IMR-90 (cell line): ENCODE data around the gene UGT2A2. TPM values are rescaled to one million over a fixed set of nuclear protein-coding genes. Genes with fewer than 3 reads are reported as not detected.

Source experiments
- ATAC-seq: fragments of 200-7000 bp; cut with Tn5 transposase; 2 replicates; pipeline ENCODE4 v1.9.1; 2020; ENCODE audit warnings: low read depth, mild to moderate bottlenecking, moderate library complexity
- BruUV-seq: library from RNA; stranded (reverse); fragments of 400-500 nt; replicated peaks from 2 replicates; lab custom pipeline; 2021; lab: Mats Ljungman, UMichigan
- CTCF ChIA-PET: fragments of 300-600 bp; formaldehyde crosslinking; extraction: SDS; loops from one replicate; lab custom pipeline; 2021; ENCODE audit warnings: antibody characterized with exemption; lab: Yijun Ruan, JAX
- POLR2A ChIA-PET: fragments of 300-600 bp; sonication (Branson Sonifier 250); formaldehyde crosslinking; loops from one replicate; lab custom pipeline; 2022; ENCODE audit warnings: antibody characterized with exemption; ENCODE audit not compliant: unreplicated experiment; lab: Charles Lee
- DNase-seq: peaks from one replicate; pipeline ENCODE4 v3.0.0; 2013
- H2AFZ ChIP-seq: replicated peaks from 2 replicates; pipeline ENCODE3; 2013; ENCODE audit warnings: low read length, mild to moderate bottlenecking; ENCODE audit not compliant: poor library complexity
- H2AK5ac ChIP-seq: 2 replicates; pipeline ENCODE4 v1.6.1; 2013; ENCODE audit warnings: low read depth, low read length, inconsistent platforms
- H2AK9ac ChIP-seq: replicated peaks from 2 replicates; pipeline ENCODE3; 2013; ENCODE audit warnings: mild to moderate bottlenecking, low read depth, low read length, moderate library complexity; ENCODE audit not compliant: poor library complexity
- H2BK120ac ChIP-seq: 2 replicates; pipeline ENCODE4 v1.6.1; 2013; ENCODE audit warnings: low read depth, low read length, inconsistent platforms
- H2BK15ac ChIP-seq: 3 replicates; pipeline ENCODE4 v1.6.1; 2013; ENCODE audit warnings: low read depth, low read length, inconsistent platforms
- H2BK20ac ChIP-seq: 2 replicates; pipeline ENCODE4 v1.6.1; 2013; ENCODE audit warnings: low read depth, mild to moderate bottlenecking, inconsistent platforms, low read length, moderate library complexity
- H2BK5ac ChIP-seq: 2 replicates; pipeline ENCODE4 v1.6.1; 2013; ENCODE audit warnings: mild to moderate bottlenecking, low read depth, low read length, inconsistent platforms; ENCODE audit not compliant: poor library complexity, severe bottlenecking
- H3K14ac ChIP-seq: replicated peaks from 2 replicates; pipeline ENCODE4 v1.6.1; 2013; ENCODE audit warnings: low read depth, low read length, inconsistent platforms
- H3K18ac ChIP-seq: 2 replicates; pipeline ENCODE4 v1.6.1; 2013; ENCODE audit warnings: low read depth, low read length, control low read depth
- H3K23ac ChIP-seq: 2 replicates; pipeline ENCODE4 v1.6.1; 2013; ENCODE audit warnings: low read depth, low read length, inconsistent platforms
- H3K27ac ChIP-seq: 2 replicates; pipeline ENCODE4 v1.5.1; 2013; ENCODE audit warnings: mild to moderate bottlenecking, control low read depth, low read length; ENCODE audit not compliant: insufficient read depth
- H3K27me3 ChIP-seq: 2 replicates; pipeline ENCODE4 v1.6.1; 2013; ENCODE audit warnings: low read length; ENCODE audit not compliant: control insufficient read depth, insufficient read depth
- H3K36me3 ChIP-seq: 2 replicates; pipeline ENCODE4 v1.6.1; 2013; ENCODE audit warnings: low read length, mixed read lengths; ENCODE audit not compliant: control insufficient read depth, insufficient read depth
- H3K4ac ChIP-seq: 2 replicates; pipeline ENCODE4 v1.6.1; 2013; ENCODE audit warnings: low read depth, low read length, inconsistent platforms
- H3K4me1 ChIP-seq: 2 replicates; pipeline ENCODE4 v1.6.1; 2013; ENCODE audit warnings: low read length, mixed read lengths; ENCODE audit not compliant: control insufficient read depth, insufficient read depth
- H3K4me2 ChIP-seq: 2 replicates; pipeline ENCODE4 v1.6.1; 2013; ENCODE audit warnings: low read depth, mild to moderate bottlenecking, control low read depth, low read length, moderate library complexity
- H3K4me3 ChIP-seq: 2 replicates; pipeline ENCODE4 v1.5.1; 2013; ENCODE audit warnings: low read depth, mild to moderate bottlenecking, control low read depth, low read length, moderate library complexity; ENCODE audit not compliant: insufficient read depth
- H3K56ac ChIP-seq: 2 replicates; pipeline ENCODE4 v1.6.1; 2013; ENCODE audit warnings: low read length, inconsistent platforms; ENCODE audit not compliant: insufficient read depth; ENCODE audit errors: extremely low read depth
- H3K79me1 ChIP-seq, 2 experiments: 2 replicates each; pipeline ENCODE4 v1.6.1; 2013; ENCODE audit warnings: low read length in 2 of 2, inconsistent platforms in 1 of 2, low read depth in 1 of 2
- H3K9ac ChIP-seq: 2 replicates; pipeline ENCODE4 v1.6.1; 2013; ENCODE audit warnings: low read depth, low read length, control low read depth
- H3K9me1 ChIP-seq: 2 replicates; pipeline ENCODE4 v1.6.1; 2013; ENCODE audit warnings: low read length, inconsistent platforms; ENCODE audit not compliant: insufficient read depth
- H3K9me3 ChIP-seq: 2 replicates; pipeline ENCODE4 v1.6.1; 2013; ENCODE audit warnings: low read length; ENCODE audit not compliant: control insufficient read depth, insufficient read depth
- H4K20me1 ChIP-seq: 2 replicates; pipeline ENCODE4 v1.6.1; 2013; ENCODE audit warnings: low read length, inconsistent platforms; ENCODE audit not compliant: insufficient read depth
- H4K5ac ChIP-seq: 2 replicates; pipeline ENCODE4 v1.6.1; 2013; ENCODE audit warnings: mild to moderate bottlenecking, low read depth, low read length, control low read depth
- H4K8ac ChIP-seq, 2 experiments: 2 replicates each; pipeline ENCODE4 v1.6.1; 2013; ENCODE audit warnings: low read depth in 2 of 2, low read length in 2 of 2, control low read depth in 1 of 2, inconsistent platforms in 1 of 2
- H4K91ac ChIP-seq: 2 replicates; pipeline ENCODE4 v1.6.1; 2013; ENCODE audit warnings: low read depth, low read length, inconsistent platforms; ENCODE audit not compliant: insufficient read depth
- BHLHE40 ChIP-seq: fragments of 150-350 bp; IDR thresholded peaks from 2 replicates; pipeline ENCODE4 v1.6.1; 2016; ENCODE audit warnings: mild to moderate bottlenecking, low read depth, low read length
- ELK1 ChIP-seq: fragments of 150-350 bp; IDR thresholded peaks from 2 replicates; pipeline ENCODE4 v1.6.1; 2016; ENCODE audit warnings: low read depth, mild to moderate bottlenecking, low read length, moderate library complexity, borderline replicate concordance
- MAZ ChIP-seq: IDR thresholded peaks from 2 replicates; pipeline ENCODE4 v1.6.1; 2012; ENCODE audit warnings: low read depth, mild to moderate bottlenecking, low read length, improper control_type of control experiment, moderate library complexity, borderline replicate concordance
- MXI1 ChIP-seq: IDR thresholded peaks from 2 replicates; pipeline ENCODE4 v1.6.1; 2012; ENCODE audit warnings: low read depth, mild to moderate bottlenecking, low read length, moderate library complexity, borderline replicate concordance
- POLR2A ChIP-seq: IDR thresholded peaks from 2 replicates; pipeline ENCODE4 v1.6.1; 2012; ENCODE audit warnings: mild to moderate bottlenecking, low read depth, low read length
- RFX5 ChIP-seq: IDR thresholded peaks from 2 replicates; pipeline ENCODE4 v1.8.0; 2012; ENCODE audit warnings: low read depth, mild to moderate bottlenecking, low read length, moderate library complexity
- USF2 ChIP-seq: fragments of 150-350 bp; IDR thresholded peaks from 2 replicates; pipeline ENCODE4 v1.6.1; 2017; ENCODE audit warnings: mild to moderate bottlenecking, antibody characterized with exemption, low read length, low read depth
- WGBS, 2 experiments: methylation state at CpG; one replicate each; pipeline versions ENCODE4 v1.1.5 to v1.1.7; 2013; ENCODE audit warnings: missing lambda C conversion rate in 2 of 2; ENCODE audit not compliant: insufficient read length in 1 of 2; ENCODE audit errors: extremely low coverage in 2 of 2; 5-methylcytosine and 5-hydroxymethylcytosine counted together
- dilution Hi-C: fragments of 300-500 bp; cut with HindIII; formaldehyde crosslinking; loops from one replicate; pipeline ENCODE4 v1.14.3; 2018; ENCODE audit warnings: low sequenced_read_pairs; ENCODE audit not compliant: unreplicated experiment
- in situ Hi-C: fragments of 300-500 bp; cut with MboI; formaldehyde crosslinking; loops from 3 replicates; pipeline ENCODE4 v1.14.3; 2019; ENCODE audit warnings: low sequenced_read_pairs, inconsistent platforms, mixed read lengths
- intact Hi-C: fragments of 100-400 bp; cut with micrococcal nuclease; formaldehyde crosslinking; loops from 2 replicates; pipeline ENCODE4 v1.10.0; 2022
- polyA plus RNA-seq, 3 experiments: library from polyadenylated mRNA; depleted of rRNA; stranded (reverse); fragments of >200 nt; gene quantifications; 2 replicates each; pipeline ENCODE4 v1.2.3, GENCODE V29; 2012; ENCODE audit warnings: low replicate concordance in 1 of 3
- total RNA-seq: library from RNA; depleted of rRNA; stranded (reverse); fragments of >200 nt; gene quantifications from 2 replicates; pipeline ENCODE4 v1.2.3, GENCODE V29; 2012

Gene UGT2A2
- total and polyA plus RNA-seq, 2 of the 4 experiments (the other 2 are of a cell fraction): not detected

- dilution Hi-C loops (no loop called here), intact Hi-C loops (no loop called here), in situ Hi-C loops (no loop called here)
- Histone ChIP-seq H3K9me3 (0 out of 2 replicates have a peak, but pooled peaks cover 3% of the 10 kb centered on the region), H3K23ac (no peak overlapping the region), H3K4me1 (no peaks in the 10 kb centered on the region), H4K8ac (no peak overlapping the region), H3K79me1 (no peaks in the 10 kb centered on the region), H3K18ac (no peak overlapping the region), H3K56ac (no peak overlapping the region), H4K20me1 (no peaks in the 10 kb centered on the region), H3K4me2 (no peak overlapping the region), H3K14ac (no peak overlapping the region), H3K4ac (no peak overlapping the region), H3K9me1 (no peaks in the 10 kb centered on the region), H2BK120ac (no peak overlapping the region), H2BK15ac (no peak overlapping the region), H2AFZ (no peak overlapping the region), H2AK9ac (no peak overlapping the region), H3K4me3 (no peak overlapping the region), H3K27me3 (no peaks in the 10 kb centered on the region), H3K27ac (no peak overlapping the region), H3K9ac (no peak overlapping the region), H4K5ac (no peak overlapping the region), H3K36me3 (no peaks in the 10 kb centered on the region), H2BK20ac (no peak overlapping the region), H2AK5ac (no peak overlapping the region), H4K91ac (no peak overlapping the region), H2BK5ac (no peak overlapping the region)
- no peak for ATAC-seq
- TF ChIP-seq MAZ (no peak), USF2 (no peak), BHLHE40 (no peak), POLR2A (no peak), ELK1 (no peak), RFX5 (no peak), MXI1 (no peak)
- WGBS, 2 experiments: 49% methylated on average over 3 of the region's 6 CpGs; no CpG with 5 or more reads in 1 of the 2 experiments
- POLR2A ChIA-PET: no interaction called here
- no TSS peak for BruUV-seq
- DNase-seq: no peak
- CTCF ChIA-PET: no interaction called here
These were observed 17.3 kb upstream of the UGT2A2 start for GRCh38 chr4:69656653-69657158.
